GM19351 (cell line): ENCODE data around the gene TBX21.

Experiments used
- ATAC-seq: cut with Tn5 transposase; IDR thresholded peaks from one replicate; pipeline ENCODE4 v1.9.1; 2021; ENCODE audit warnings: mild to moderate bottlenecking, moderate library complexity; ENCODE audit not compliant: unreplicated experiment

TBX21 gene

GRCh38 chr17:47697906-47698711, 34.9 kb upstream of the TBX21 start:
- ATAC-seq = no peak

GRCh38 chr17:47698749-47699535, 34.1 kb upstream of the TBX21 start:
- ATAC-seq = no peak

- no peak for ATAC-seq
Observed at GRCh38 chr17:47699536-47699840, 33.5 kb upstream of the TBX21 start.

- no peak for ATAC-seq
Observed at GRCh38 chr17:47700471-47701449, 32.3 kb upstream of the TBX21 start.

GRCh38 chr17:47701608-47702007, 31.4 kb upstream of the TBX21 start:
- no peak for ATAC-seq

GRCh38 chr17:47702391-47702995, 30.5 kb upstream of the TBX21 start:
- ATAC-seq = no peak

- no peak for ATAC-seq
Observed at GRCh38 chr17:47703191-47703591, 29.8 kb upstream of the TBX21 start.

- no peak for ATAC-seq
Observed at GRCh38 chr17:47703671-47704070, 29.4 kb upstream of the TBX21 start.

GRCh38 chr17:47704116-47704515, 28.9 kb upstream of the TBX21 start:
- ATAC-seq = no peak

GRCh38 chr17:47704736-47705135, 28.3 kb upstream of the TBX21 start:
- no peak for ATAC-seq

- ATAC-seq = no peak
Observed at GRCh38 chr17:47705536-47706530, 27.2 kb upstream of the TBX21 start.

GRCh38 chr17:47707056-47707804, 25.8 kb upstream of the TBX21 start:
- ATAC-seq = no peak

GRCh38 chr17:47707884-47708283, 25.2 kb upstream of the TBX21 start:
- no peak for ATAC-seq

- no peak for ATAC-seq
Observed at GRCh38 chr17:47708312-47708863, 24.6 kb upstream of the TBX21 start.

GRCh38 chr17:47708864-47709541, 24.0 kb upstream of the TBX21 start:
- ATAC-seq = no peak

GRCh38 chr17:47709594-47709993, 23.4 kb upstream of the TBX21 start:
- no peak for ATAC-seq

GRCh38 chr17:47711366-47712099, 21.5 kb upstream of the TBX21 start:
- ATAC-seq = no peak
